HG02885 (cell line): Measurements from ENCODE around the gene ARMC12.

Experiments used
- ATAC-seq: cut with Tn5 transposase; IDR thresholded peaks from one replicate; pipeline ENCODE4 v1.9.1; 2021; ENCODE audit warnings: mild to moderate bottlenecking; ENCODE audit not compliant: unreplicated experiment, poor library complexity

Gene ARMC12

GRCh38 chr6:35717449-35718374 lies 19.1 kb upstream of the ARMC12 start:
- ATAC-seq = no peak

- ATAC-seq = no peak
Observed at GRCh38 chr6:35718375-35718736, 18.5 kb upstream of the ARMC12 start.

- ATAC-seq = no peak
Observed at GRCh38 chr6:35718911-35719381, 17.9 kb upstream of the ARMC12 start.

- ATAC-seq = peak; percentile 34
Observed at GRCh38 chr6:35719404-35719829, 17.4 kb upstream of the ARMC12 start.

- ATAC-seq = peak; percentile 60
Observed at GRCh38 chr6:35719830-35720733, 16.8 kb upstream of the ARMC12 start.

- ATAC-seq = no peak
Observed at GRCh38 chr6:35722121-35722761, 14.6 kb upstream of the ARMC12 start.

- ATAC-seq = no peak
Observed at GRCh38 chr6:35723587-35723986, 13.2 kb upstream of the ARMC12 start.

GRCh38 chr6:35724059-35724458 lies 12.8 kb upstream of the ARMC12 start:
- no peak for ATAC-seq

GRCh38 chr6:35724471-35724870 lies 12.4 kb upstream of the ARMC12 start:
- ATAC-seq = no peak

GRCh38 chr6:35725081-35725708 lies 11.6 kb upstream of the ARMC12 start:
- ATAC-seq = no peak

GRCh38 chr6:35725721-35726438 lies 11.0 kb upstream of the ARMC12 start:
- ATAC-seq = no peak

GRCh38 chr6:35727231-35727934 lies 9.4 kb upstream of the ARMC12 start:
- peak; percentile 13 for ATAC-seq

- ATAC-seq = peak; percentile 50
Observed at GRCh38 chr6:35727935-35728682, 8.7 kb upstream of the ARMC12 start.

- ATAC-seq = no peak
Observed at GRCh38 chr6:35728683-35729678, 7.9 kb upstream of the ARMC12 start.

GRCh38 chr6:35729722-35730121 lies 7.1 kb upstream of the ARMC12 start:
- ATAC-seq = no peak

GRCh38 chr6:35730745-35731413 lies 6.0 kb upstream of the ARMC12 start:
- no peak for ATAC-seq

GRCh38 chr6:35731414-35731735 lies 5.5 kb upstream of the ARMC12 start:
- peak; percentile 62 for ATAC-seq
